ENCODE results near the gene OSBPL3.
A peak's percentile ranks its signal among the peaks of the same experiment; 100 is the strongest.

The OSBPL3 gene

GRCh38 chr7:24978843-24979469, 1.0 kb downstream of the OSBPL3 start:
- DNase-seq: no peak

GRCh38 chr7:24975644-24976260, 4.2 kb downstream of the OSBPL3 start:
- no peak for DNase-seq

- DNase-seq: no peak
Observed at GRCh38 chr7:24975172-24975571, 4.8 kb downstream of the OSBPL3 start.

DNA sequence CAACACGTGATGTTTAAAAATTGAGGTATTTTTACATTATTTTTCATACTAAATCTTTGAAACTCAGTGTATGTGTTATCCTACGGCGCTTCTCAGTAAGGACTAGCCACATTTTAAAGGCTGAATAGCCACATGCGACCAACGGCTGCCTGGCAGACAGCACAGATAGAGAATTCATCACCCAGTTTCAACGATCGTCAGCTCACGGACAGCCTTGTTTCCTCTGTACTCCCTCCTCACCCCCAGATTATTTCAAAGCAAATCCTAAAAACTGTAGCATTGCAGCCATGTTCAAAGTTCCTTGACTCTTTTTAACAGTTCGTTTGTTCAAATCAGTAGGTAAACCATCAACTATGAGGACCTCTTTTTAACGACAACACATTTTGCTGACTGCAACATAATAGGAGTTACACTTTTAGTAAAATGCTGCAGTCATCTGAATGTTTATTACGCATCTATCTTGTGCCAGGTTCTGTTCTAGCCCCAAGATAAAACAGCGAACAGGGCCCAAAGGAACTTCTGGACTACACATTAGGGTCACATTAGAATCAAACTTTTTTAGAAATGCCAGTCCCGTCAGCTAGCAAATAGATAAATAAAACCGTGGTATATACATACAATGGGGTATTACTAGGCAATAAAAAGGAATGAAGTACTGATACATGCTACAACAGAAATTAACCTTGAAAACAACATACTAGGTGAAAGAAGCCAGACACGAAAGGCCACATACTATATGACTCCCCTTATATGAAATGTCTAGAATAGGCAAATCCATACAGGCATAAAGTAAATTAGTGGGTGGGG, 5.7 kb downstream of the OSBPL3 start:
- DNase-seq: no peak

DNA sequence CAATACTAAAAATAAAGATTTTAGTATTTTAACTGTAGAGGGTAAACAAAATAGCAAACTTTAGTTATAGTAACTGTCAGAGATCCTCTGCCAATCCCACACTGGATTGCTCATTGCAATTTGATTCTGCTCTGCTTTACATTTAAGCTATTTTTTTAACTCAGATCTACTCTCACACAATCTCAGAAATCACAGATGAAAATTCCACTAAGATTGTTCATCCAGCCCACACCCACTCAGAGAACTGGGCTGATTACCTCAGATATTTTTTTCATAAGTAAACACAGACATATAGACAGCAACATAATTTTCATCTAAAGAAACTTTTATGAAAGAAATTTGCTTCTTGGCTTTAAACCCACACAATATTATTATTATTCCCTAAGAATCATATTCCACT, 7.0 kb downstream of the OSBPL3 start:
- DNase-seq: no peak

GRCh38 chr7:24972166-24972477, 7.9 kb downstream of the OSBPL3 start:
- no peak for DNase-seq

- peak; percentile 72 for DNase-seq
Observed at GRCh38 chr7:24971333-24972165, 8.4 kb downstream of the OSBPL3 start.

DNA sequence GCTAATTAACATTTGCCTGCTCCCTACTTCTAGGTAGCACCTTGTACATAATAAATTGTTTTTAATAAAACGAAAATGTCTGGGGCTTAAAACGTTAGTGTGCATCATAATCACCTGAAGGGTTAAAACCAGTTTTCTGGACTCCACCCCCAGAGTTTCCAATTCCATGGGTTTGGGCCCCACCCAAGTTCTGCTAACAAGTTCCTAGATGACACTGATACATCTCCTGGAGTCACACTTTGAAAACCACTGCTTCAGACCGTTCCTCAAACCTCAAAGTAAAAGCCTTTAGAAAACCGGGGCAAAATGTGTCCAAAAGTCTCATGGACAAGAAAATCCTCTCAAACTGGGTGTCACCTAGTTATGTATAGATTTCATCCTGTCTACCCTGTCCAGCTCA, 9.3 kb downstream of the OSBPL3 start:
- no peak for DNase-seq

- no peak for DNase-seq
Observed at GRCh38 chr7:24968165-24968564, 11.8 kb downstream of the OSBPL3 start.

- DNase-seq: no peak
Observed at GRCh38 chr7:24967696-24968095, 12.3 kb downstream of the OSBPL3 start.

DNA sequence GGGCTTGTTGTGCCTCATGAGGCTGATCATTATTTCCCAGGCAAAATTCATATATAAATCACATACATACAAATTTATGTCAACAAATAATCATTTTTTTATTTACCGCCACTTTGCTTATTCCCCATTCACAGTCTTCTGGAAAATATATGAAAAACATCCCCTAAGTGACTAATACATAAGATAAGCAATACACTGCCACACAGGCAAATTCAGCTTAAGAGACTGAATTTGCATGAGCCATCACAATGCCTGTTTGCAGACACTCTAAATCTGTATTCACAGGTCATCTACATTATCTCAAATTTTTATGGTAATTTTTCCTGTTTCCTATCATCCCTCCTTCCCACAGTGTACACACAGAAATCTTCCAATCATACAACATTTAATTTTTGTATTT, 13.2 kb downstream of the OSBPL3 start:
- no peak for DNase-seq

DNA sequence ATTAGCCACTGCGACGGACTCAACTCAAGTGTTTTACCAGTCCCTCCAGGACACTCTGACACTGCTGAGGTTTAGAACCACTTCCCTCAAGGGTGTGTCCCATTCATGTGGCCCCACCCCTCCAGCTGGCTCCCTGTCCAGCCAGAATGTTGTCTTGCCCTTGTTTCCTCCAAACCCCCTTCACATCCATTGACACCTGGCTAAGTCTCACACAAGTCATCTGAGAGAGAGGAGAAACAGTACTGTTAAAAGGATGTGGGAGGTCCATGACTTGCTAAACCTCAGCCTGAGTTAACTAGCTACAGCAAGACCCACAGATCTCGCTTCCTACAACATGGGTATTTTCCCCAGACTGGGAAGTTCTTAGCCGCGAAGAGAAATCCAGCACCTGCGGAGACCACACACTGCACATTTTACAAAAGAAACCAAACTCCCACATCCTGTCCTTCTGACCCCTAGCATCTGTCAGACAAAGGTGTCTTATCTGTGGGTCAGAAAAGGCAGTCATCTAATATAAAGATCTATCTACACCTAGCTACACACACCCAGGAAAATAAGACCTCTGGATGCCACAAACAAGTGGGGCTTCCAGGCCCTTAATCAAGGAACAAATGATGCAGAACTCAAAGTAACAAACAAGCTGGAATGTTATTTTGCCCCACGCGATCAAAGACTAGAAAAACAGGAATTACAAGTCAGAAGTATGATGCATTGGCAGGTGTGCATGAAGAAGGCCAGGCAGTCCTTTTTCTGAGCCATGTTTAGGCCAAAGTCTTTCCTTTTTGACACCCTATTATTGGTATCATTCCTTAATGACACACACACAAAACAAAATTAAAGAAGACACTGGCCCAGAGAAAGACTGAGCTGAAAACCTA, 13.9 kb downstream of the OSBPL3 start:
- DNase-seq: no peak

GRCh38 chr7:24964191-24964590, 15.8 kb downstream of the OSBPL3 start:
- no peak for DNase-seq

DNA sequence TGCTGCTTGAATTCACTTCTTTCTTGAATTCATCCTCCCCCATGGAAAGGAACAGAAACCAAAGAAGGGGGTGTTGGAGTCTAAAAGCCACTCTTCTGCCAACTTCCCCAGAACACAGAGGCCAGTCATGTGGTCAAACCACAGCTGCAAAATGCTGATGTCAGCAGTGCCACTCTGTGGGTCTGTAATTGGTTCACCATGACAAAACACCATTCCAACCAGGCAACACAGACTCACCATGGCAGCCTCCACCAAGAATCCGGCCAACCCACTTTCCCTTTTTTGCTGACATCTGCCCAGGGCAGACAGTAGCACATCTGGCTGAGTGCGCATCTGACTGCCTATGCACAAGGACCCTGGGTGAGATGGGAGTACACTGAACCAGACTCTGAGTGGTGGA, 16.8 kb downstream of the OSBPL3 start:
- DNase-seq: no peak

GRCh38 chr7:24962418-24962962, 17.5 kb downstream of the OSBPL3 start:
- no peak for DNase-seq

- no peak for DNase-seq
Observed at GRCh38 chr7:24959735-24960485, 20.1 kb downstream of the OSBPL3 start.

DNA sequence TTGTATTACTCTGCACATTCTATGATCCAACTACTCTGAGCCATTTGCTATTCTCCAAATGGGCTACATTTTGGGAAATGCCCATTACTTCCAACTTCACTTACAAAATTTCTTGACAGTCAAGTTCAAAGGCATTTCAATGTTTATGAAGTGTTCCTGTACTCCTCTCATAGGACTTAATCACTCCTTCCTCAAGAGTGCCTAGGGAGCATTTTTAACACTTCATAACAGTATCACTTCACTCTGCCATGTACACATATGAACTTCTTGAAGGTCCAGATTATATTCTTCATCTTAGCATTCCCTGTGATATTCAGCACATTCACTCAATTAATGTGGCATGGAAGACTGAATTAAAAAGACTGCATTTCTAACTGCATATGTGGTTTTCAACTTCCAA, 21.6 kb downstream of the OSBPL3 start:
- DNase-seq: no peak

GRCh38 chr7:24956021-24956420, 24.0 kb downstream of the OSBPL3 start:
- DNase-seq: no peak

- no peak for DNase-seq
Observed at GRCh38 chr7:24955313-24955712, 24.7 kb downstream of the OSBPL3 start.

- no peak for DNase-seq
Observed at GRCh38 chr7:24952464-24952863, 27.5 kb downstream of the OSBPL3 start.

- DNase-seq: no peak
Observed at GRCh38 chr7:24951441-24951980, 28.5 kb downstream of the OSBPL3 start.

All from NCI-H446 treated with DMSO at 0.1 percent for 48 hours (cell line).